AG09319 (cell line): Measurements from ENCODE around the gene NIPAL3.

Experiments used
- DNase-seq: peaks from one replicate; pipeline ENCODE4 v3.0.0-alpha.2; 2010; ENCODE audit warnings: low read depth; ENCODE audit errors: extremely low read depth
- CTCF ChIP-seq: IDR thresholded peaks from 2 replicates; pipeline ENCODE4 v1.5.1; 2011; ENCODE audit warnings: low read depth, mild to moderate bottlenecking, inconsistent platforms, low read length, moderate library complexity

NIPAL3 gene

GRCh38 chr1:24415910-24416665 is 486 bp downstream of the NIPAL3 start:
- DNase-seq: no peak
- TF ChIP-seq CTCF: no peak

GRCh38 chr1:24416666-24417391 is 1.2 kb downstream of the NIPAL3 start:
- peak; percentile 90 for DNase-seq

GRCh38 chr1:24417681-24418080 is 2.1 kb downstream of the NIPAL3 start:
- no peak for DNase-seq
- TF ChIP-seq CTCF: no peak

More at GRCh38 chr1:24416666-24417391, 1.2 kb downstream of the NIPAL3 start:
- TF ChIP-seq CTCF: no peak

GRCh38 chr1:24418898-24419628 is 3.5 kb downstream of the NIPAL3 start:
- TF ChIP-seq CTCF: no peak
- DNase-seq: no peak

GRCh38 chr1:24420547-24420946 is 4.9 kb downstream of the NIPAL3 start:
- no peak for TF ChIP-seq CTCF
- DNase-seq: no peak

GRCh38 chr1:24421502-24421901 is 5.9 kb downstream of the NIPAL3 start:
- no peak for TF ChIP-seq CTCF
- DNase-seq: no peak

- TF ChIP-seq CTCF: no peak
- DNase-seq: no peak
Measured at GRCh38 chr1:24424207-24424606, 8.6 kb downstream of the NIPAL3 start.
